ENCODE results near the gene RETREG3. TPM values are rescaled to one million over a fixed set of nuclear protein-coding genes. Genes with fewer than 3 reads are reported as not detected.

RETREG3 gene
- total and polyA plus RNA-seq, 2 of the 13 experiments (the other 11 are each of a cell fraction or from before 2014, with no cell fraction given), result 47.0 to 55.8 TPM

GRCh38 chr17:42563950-42564349 lies 45.2 kb downstream of the RETREG3 start (continued):
- 0 out of 2 replicates have a peak, but pooled peaks have one; percentile 15 for TF ChIP-seq TIGD3 (CRISPR knock-in tag; IDR thresholded peaks at IDR 0.05; ENCODE audit: borderline replicate concordance)

GRCh38 chr17:42563543-42563942 lies 45.6 kb downstream of the RETREG3 start:
- H3K36me3 ChIP-seq (replicated peaks in 1 of 2; ENCODE audit: control insufficient read depth in 1 of 2, insufficient read depth in 2 of 2, low read length in 2 of 2), result peaks cover 14 to 28% of the 10 kb centered on the region in 2 experiments
- H3K4me1 ChIP-seq (ENCODE audit: insufficient read depth, low read length), result peaks cover 65% of the 10 kb centered on the region
- intact Hi-C loops (cut with micrococcal nuclease; ENCODE audit: unreplicated experiment), result no loop called here
- peak overlapping the region; percentile 82 for H3K4me2 ChIP-seq (ENCODE audit: low read depth, low read length)
- peak overlapping the region; percentile 94 for H3K9ac ChIP-seq (ENCODE audit: insufficient read depth, low read depth, low read length)
- TF ChIP-seq HBP1 (CRISPR knock-in tag; IDR thresholded peaks at IDR 0.05; ENCODE audit: low read depth) (0 out of 2 replicates have a peak, but pooled peaks have one; percentile 2), HNRNPL (IDR thresholded peaks at IDR 0.05; ENCODE audit: low read depth, low read length) (0 out of 2 replicates have a peak, but pooled peaks have one; percentile 36), ZNF576 (CRISPR knock-in tag; IDR thresholded peaks at IDR 0.05) (0 out of 2 replicates have a peak, but pooled peaks have one; percentile 0), HNRNPH1 (optimal IDR thresholded peaks at IDR 0.05; ENCODE audit: low read depth, low read length) (no peak), USF2 (IDR thresholded peaks at IDR 0.05; ENCODE audit: low read depth, low read length) (no peak), USF2 (CRISPR knock-in tag; IDR thresholded peaks at IDR 0.05; ENCODE audit: borderline replicate concordance) (no peak), POLR2G (IDR thresholded peaks at IDR 0.05; ENCODE audit: low read depth, low read length) (peak; percentile 31; the same call in 1 of the 2 replicates), ZBTB44 (CRISPR knock-in tag; IDR thresholded peaks at IDR 0.05) (no peak), POGK (CRISPR knock-in tag; conservative IDR thresholded peaks at IDR 0.05) (no peak)
- WGBS (ENCODE audit: low lambda C conversion rate), result 25% methylated on average over 1 of the region's 1 CpG
- no peak for FAIRE-seq
- H3K4me3 ChIP-seq (replicated peaks in 1 of 3; ENCODE audit: insufficient read depth in 1 of 3, low read depth in 2 of 3, low read length in 3 of 3), result peak overlapping the region; percentile 66 to 91 (median 79)
- H3K79me2 ChIP-seq (ENCODE audit: insufficient read depth, low read length), result peaks cover 39% of the 10 kb centered on the region
- CTCF ChIA-PET (ENCODE audit: low intra/inter-chr PET ratio, low total read pairs), result no interaction called here
- BruUV-seq (replicated peaks), result no TSS peak
- H4K20me1 ChIP-seq (ENCODE audit: insufficient read depth, low read length), result no peaks in the 10 kb centered on the region
- no peaks in the 10 kb centered on the region for H3K9me3 ChIP-seq (ENCODE audit: low read length)
- H3K27ac ChIP-seq (ENCODE audit: extremely low read length, insufficient read depth, low read length), result peak overlapping the region; percentile 91
- in situ Hi-C loops (cut with HindIII; ENCODE audit: extremely low pct_ligation_motif_present, low pct_unique_long_range_greater_than_20kb), result no loop called here
- H3K27me3 ChIP-seq (ENCODE audit: control insufficient read depth in 1 of 2, insufficient read depth in 2 of 2, low read length in 2 of 2), result no peaks in the 10 kb centered on the region; a peak in 1 of 5 replicates
- POLR2A ChIA-PET, result interaction anchor here (0.6 to 8.5 kb wide), 12 partner anchors 10 to 259 kb away, joined by 3 to 128 read pairs (median 18); partner anchors contain the start of genes HSD17B1, NAGLU, PLEKHH3 and PSMC3IP
- no peak for ATAC-seq
- no peak for DNase-seq (ENCODE audit: low spot score)
- H2AFZ ChIP-seq (ENCODE audit: low read length), result no peak overlapping the region

All from HepG2 (cell line).